UCSD-AML1 (cell line): Measurements from ENCODE around the gene NELFE.
A peak's percentile ranks its signal among the peaks of the same experiment; 100 is the strongest.
"Not testable (repeated sequence)": the region's sequence is repeated elsewhere in the genome, so short reads cannot be mapped to it uniquely, and the experiment has no call there.

Experiments
- DNase-seq: peaks from one replicate; lab custom pipeline; 2025; ENCODE audit not compliant: unreplicated experiment; lab: John Stamatoyannopoulos, UW

The NELFE gene

DNA sequence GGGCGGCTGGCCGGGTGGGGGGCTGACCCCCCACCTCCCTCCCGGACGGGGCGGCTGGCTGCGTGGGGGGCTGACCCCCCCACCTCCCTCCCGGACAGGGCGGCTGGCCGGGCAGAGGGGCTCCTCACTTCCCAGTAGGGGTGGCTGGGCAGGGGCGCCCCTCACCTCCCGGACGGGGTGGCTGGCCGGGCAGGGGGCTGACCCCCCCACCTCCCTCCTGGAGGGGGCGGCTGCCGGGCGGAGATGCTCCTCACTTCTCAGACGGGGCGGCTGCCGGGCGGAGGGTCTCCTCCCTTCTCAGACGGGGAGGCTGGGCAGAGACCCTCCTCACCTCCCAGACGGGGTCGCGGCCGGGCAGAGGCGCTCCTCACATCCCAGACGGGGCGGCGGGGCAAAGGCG lies 17.3 kb upstream of the NELFE start:
- not testable (repeated sequence) for DNase-seq

- no peak for DNase-seq
These were observed 14.1 kb upstream of the NELFE start for GRCh38 chr6:31972709-31973350.

DNA sequence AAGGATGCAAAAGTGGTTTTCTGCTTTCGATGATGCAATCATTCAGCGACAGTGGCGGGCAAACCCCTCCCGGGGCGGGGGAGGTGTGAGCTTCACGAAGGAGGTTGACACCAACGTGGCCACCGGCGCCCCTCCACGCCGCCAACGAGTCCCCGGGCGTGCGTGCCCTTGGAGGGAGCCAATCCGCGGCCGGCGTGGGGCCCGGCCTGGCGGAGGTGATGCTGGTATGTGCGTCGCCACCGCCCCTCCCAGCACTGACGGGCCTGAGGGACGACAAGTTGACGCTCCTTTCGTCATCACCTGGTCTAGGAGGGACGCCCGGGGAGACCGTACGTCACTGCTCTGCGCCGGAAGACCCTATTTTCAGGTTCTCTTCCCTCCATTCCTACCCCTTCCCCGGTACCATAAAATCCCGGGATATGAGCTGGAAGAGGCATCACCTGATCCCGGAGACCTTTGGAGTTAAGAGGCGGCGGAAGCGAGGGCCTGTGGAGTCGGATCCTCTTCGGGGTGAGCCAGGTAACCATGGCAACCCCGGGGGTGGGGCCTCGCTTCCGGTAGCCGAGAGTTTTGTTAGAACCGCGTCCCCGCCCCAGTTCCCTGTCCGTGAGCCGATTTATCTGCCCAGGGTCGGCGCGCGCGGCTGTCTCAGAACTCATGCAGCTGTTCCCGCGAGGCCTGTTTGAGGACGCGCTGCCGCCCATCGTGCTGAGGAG lies 13.4 kb upstream of the NELFE start, which contains the start of gene DXO:
TSS of gene DXO (minus strand) at position 146 of the 716 bp plus-strand sequence. CDS start 463 bp downstream, outside the sequence.
- peak; percentile 98 for DNase-seq

- no peak for DNase-seq
These were observed 12.7 kb upstream of the NELFE start for GRCh38 chr6:31971279-31971992.

GRCh38 chr6:31970604-31971271 lies 12.0 kb upstream of the NELFE start:
- DNase-seq, result no peak

DNA sequence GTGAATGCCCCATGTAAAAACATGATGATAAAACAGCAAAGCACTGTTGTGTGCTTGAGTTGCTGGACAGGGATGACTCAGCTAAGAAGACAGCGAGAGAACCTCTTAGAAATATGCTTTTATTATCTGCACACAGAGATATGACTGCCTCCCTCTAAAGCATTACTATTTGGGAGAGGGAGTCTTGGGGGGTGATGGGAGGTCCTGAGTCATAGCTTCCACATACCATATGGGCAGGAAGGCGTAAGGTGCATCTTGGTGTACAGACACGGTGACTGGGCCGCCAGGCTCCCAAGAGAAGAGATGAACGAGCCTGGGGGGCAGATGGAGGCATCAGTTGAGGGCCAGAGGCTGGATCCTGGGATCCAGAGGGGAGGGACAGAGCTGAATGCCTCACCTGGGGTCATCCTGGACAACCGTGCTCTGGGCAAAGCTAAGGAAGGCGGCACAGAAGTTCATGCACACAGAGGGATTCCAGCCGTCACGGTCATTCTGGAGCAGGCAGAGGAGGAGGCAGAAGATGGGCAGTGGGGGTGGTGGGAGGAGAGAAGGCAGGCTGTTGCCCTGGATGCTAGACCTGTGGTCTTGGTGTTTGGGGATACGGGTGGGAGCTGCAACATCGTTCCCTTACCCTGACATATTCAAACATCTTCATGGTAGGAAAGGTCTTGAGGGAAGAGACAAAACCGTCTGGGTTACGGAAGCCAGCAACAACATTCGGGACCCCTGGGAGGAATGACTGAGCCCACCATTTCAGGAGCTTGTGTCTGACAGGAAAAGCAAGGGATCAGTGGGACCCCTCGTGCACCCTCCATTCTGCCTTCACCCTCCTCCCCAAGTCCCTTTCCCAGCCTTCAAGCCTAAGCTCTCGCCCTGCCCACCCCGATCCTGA lies 11.2 kb upstream of the NELFE start:
- no peak for DNase-seq

DNA sequence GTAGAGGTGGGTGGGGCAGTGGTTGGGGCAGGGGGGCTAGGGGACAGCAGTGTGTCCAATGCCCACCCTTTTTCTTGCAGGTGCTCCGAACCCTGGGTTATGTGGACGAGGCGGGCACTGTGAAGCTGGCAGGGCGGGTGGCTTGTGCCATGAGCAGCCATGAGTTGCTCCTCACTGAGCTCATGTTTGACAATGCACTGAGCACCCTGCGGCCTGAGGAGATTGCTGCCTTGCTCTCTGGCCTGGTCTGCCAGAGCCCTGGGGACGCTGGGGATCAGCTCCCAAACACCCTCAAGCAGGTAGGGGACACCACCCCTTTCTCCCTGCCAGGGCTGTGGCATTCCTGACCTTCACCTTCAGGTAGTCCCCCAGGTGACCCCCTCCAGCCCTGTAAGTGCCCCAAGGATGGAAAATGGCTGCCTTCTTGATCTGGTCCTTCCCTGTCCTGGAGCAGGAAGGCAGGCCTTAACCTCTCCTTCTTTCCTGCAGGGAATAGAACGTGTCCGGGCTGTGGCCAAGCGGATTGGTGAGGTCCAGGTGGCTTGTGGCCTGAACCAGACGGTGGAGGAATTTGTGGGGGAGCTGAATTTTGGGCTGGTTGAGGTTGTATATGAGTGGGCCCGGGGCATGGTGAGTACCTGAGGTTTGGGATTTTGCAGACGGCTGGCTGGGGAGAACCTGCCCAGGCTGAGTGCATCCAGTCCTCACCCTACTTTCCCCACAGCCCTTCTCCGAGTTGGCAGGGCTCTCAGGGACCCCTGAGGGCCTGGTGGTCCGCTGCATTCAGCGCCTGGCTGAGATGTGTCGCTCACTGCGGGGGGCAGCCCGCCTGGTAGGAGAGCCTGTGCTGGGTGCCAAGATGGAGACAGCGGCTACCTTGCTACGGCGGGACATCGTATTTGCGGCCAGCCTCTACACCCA lies 10.3 kb upstream of the NELFE start:
- DNase-seq, result no peak

GRCh38 chr6:31968326-31968725 lies 9.6 kb upstream of the NELFE start:
- no peak for DNase-seq

DNA sequence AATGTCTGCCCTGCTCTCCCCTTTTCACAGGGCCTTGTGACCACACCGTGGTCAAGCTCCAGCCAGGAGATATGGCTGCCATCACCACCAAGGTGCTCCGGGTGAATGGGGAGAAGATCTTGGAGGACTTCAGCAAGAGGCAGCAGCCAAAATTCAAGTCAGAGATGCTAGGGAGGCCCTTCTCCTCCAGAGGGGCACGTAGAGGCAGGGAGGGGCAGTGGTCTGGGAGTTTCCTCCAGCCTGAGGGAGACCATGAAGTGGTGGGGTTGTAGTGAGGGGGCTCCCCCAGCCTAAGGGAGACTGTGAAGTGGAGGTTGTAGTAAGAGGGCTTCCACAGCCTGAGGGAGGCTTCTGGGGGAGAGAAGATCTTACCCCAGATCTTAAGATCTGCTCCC lies 9.2 kb upstream of the NELFE start:
- no peak for DNase-seq

- DNase-seq, result no peak
These were observed 8.5 kb upstream of the NELFE start for GRCh38 chr6:31966997-31967925.

DNA sequence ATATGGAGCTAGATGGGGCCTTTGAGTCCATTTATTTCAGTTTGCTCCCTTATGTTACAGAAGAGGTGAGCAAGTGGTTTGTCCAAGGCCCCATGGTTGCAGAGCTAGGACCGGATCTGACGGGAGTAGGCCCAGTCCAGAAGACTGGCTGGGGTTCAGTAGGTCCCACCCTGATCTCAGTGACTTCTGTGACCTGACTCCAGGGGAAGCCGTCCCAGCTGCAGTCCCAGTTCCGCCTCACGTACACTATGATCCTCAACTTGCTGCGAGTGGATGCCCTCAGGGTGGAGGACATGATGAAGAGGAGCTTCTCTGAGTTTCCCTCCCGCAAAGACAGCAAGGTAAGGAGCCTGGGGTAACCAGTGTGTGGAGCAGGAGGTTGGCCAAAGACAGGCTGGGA lies 7.7 kb upstream of the NELFE start:
- no peak for DNase-seq

DNA sequence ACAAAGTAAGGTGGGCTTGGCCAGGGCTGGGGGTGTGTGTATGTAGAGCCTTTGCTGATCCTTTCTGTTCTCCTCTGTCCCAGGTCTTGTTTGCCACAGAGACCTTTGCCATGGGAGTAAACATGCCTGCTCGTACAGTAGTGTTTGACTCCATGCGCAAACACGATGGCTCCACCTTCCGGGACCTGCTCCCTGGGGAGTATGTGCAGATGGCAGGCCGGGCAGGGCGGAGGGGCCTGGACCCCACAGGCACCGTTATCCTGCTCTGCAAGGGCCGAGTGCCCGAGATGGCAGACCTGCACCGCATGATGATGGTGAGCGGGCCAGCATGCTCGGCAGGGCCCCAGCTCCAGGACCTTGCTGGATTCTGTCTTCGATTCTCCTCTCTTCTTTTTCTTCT lies 6.9 kb upstream of the NELFE start:
- no peak for DNase-seq

DNA sequence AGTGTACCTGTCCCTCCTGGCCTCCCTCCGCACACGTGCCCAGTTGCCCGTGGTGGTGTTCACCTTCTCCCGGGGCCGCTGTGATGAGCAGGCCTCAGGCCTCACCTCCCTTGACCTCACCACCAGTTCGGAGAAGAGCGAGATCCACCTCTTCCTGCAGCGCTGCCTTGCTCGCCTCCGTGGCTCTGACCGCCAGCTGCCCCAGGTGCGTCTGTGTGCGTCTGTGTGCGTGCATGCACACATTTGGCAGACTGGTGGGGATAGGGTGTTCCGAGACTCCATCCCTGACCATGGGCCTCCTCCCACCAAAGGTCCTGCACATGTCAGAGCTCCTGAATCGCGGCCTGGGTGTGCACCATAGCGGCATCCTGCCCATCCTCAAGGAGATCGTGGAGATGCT lies 5.2 kb upstream of the NELFE start:
- no peak for DNase-seq

GRCh38 chr6:31961616-31962015 lies 2.8 kb upstream of the NELFE start:
- no peak for DNase-seq

DNA sequence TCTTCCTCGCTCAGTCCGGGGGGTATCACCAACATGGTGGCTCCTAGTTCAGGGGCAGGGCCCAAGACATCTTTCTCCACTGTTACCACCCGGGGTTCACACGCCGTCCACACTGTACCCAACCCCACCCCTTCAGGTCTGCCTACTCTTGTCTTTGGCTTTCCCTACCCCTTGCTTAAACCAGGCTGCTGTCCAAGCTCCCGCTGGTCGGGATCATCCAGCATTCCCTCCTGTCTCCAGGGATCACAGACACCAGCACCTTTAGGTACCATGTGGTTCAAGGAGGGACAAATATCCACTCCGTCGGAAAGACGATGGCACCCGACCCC lies 395 bp downstream of the NELFE start:
- DNase-seq, result no peak

DNA sequence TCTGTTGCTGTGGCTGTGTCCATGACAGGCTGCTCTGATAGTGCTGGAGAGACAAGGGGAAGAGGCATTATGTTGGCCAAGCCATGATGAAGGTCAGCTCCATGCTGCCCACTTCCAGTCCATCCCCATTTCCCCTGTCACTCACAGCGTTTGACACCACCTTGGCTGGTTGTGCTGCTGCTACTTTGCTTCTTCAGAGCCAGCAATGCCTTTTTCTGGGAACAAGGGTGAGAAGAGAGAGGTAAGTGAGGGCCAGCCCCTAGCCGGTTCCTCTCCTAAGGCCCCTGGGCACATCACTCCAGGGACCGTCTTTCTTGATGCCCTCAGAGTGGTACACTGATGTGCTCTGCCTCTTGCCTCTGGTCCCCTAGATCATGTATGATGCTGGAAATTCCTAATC lies 2.0 kb downstream of the NELFE start:
- DNase-seq, result no peak

DNA sequence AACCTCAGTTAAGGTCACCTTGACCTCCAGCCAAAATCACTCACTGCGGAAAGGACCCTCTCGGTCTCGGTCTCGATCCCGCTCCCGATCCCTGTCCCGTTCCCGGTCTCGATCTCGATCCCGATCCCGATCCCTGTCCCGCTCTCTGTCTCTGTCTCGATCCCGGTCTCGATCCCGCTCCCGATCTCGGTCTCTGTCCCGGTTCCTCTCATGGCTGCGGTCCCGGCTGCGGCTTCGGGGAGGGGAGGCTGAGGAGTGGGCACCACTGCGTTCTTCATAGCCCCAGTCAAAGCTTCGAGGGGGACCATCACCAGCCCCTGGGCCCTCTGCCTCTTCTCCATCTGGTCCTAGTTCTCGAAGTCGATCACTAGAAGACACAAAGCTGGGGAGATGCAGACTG lies 4.3 kb downstream of the NELFE start:
- no peak for DNase-seq

GRCh38 chr6:31952890-31953289 lies 5.9 kb downstream of the NELFE start:
- DNase-seq, result no peak
